IPS-20b (cell line): ENCODE measurements around the gene RSU1.

Experiments used
- H3K27ac ChIP-seq: one replicate; pipeline ENCODE4 v1.5.1; 2013; ENCODE audit warnings: low read length
- H3K27me3 ChIP-seq: 2 replicates; pipeline ENCODE4 v1.6.1; 2013; ENCODE audit warnings: mild to moderate bottlenecking, low read length, inconsistent platforms; ENCODE audit not compliant: insufficient read depth
- H3K36me3 ChIP-seq: 2 replicates; pipeline ENCODE4 v1.6.1; 2013; ENCODE audit warnings: low read depth, mild to moderate bottlenecking, inconsistent platforms, low read length, moderate library complexity; ENCODE audit not compliant: insufficient read depth
- H3K4me1 ChIP-seq: 2 replicates; pipeline ENCODE4 v1.6.1; 2013; ENCODE audit warnings: mild to moderate bottlenecking, control low read depth, inconsistent platforms, low read length, moderate library complexity; ENCODE audit not compliant: insufficient read depth
- H3K4me3 ChIP-seq: 2 replicates; pipeline ENCODE4 v1.5.1; 2013; ENCODE audit warnings: mild to moderate bottlenecking, low read length, inconsistent platforms
- H3K9ac ChIP-seq: 2 replicates; pipeline ENCODE4 v1.6.1; 2013; ENCODE audit warnings: low read depth, mild to moderate bottlenecking, inconsistent platforms, low read length, moderate library complexity
- H3K9me3 ChIP-seq: 2 replicates; pipeline ENCODE4 v1.6.1; 2013; ENCODE audit warnings: mild to moderate bottlenecking, low read depth, low read length, inconsistent platforms; ENCODE audit not compliant: insufficient read depth

The RSU1 gene

GRCh38 chr10:16820421-16820820 is 3.2 kb upstream of the RSU1 start:
- Histone ChIP-seq H3K4me1 (no peaks in the 10 kb centered on the region), H3K27me3 (no peaks in the 10 kb centered on the region; the same call in 1 of the 2 replicates), H3K9me3 (peaks cover 26% of the 10 kb centered on the region), H3K27ac (no peak overlapping the region), H3K9ac (no peak overlapping the region), H3K36me3 (no peaks in the 10 kb centered on the region), H3K4me3 (no peak overlapping the region)

GRCh38 chr10:16820018-16820417 is 2.8 kb upstream of the RSU1 start:
- no peaks in the 10 kb centered on the region; the same call in 1 of the 2 replicates for H3K27me3 ChIP-seq
- H3K4me3 ChIP-seq = no peak overlapping the region
- no peaks in the 10 kb centered on the region for H3K36me3 ChIP-seq
- peaks cover 26% of the 10 kb centered on the region for H3K9me3 ChIP-seq
- no peak overlapping the region for H3K9ac ChIP-seq
- no peaks in the 10 kb centered on the region for H3K4me1 ChIP-seq
- no peak overlapping the region for H3K27ac ChIP-seq

GRCh38 chr10:16819436-16819835 is 2.2 kb upstream of the RSU1 start:
- no peak overlapping the region for H3K4me3 ChIP-seq
- H3K27ac ChIP-seq = no peak overlapping the region
- H3K36me3 ChIP-seq = no peaks in the 10 kb centered on the region
- peaks cover 26% of the 10 kb centered on the region for H3K9me3 ChIP-seq
- H3K27me3 ChIP-seq = no peaks in the 10 kb centered on the region; the same call in 1 of the 2 replicates
- no peak overlapping the region for H3K9ac ChIP-seq
- H3K4me1 ChIP-seq = no peaks in the 10 kb centered on the region

- H3K36me3 ChIP-seq = no peaks in the 10 kb centered on the region
- H3K9ac ChIP-seq = no peak overlapping the region
- H3K27ac ChIP-seq = no peak overlapping the region
- H3K4me3 ChIP-seq = no peak overlapping the region
- H3K4me1 ChIP-seq = no peaks in the 10 kb centered on the region
- H3K27me3 ChIP-seq = no peaks in the 10 kb centered on the region; the same call in 1 of the 2 replicates
- peaks cover 26% of the 10 kb centered on the region for H3K9me3 ChIP-seq
Measured at GRCh38 chr10:16819026-16819425, 1.8 kb upstream of the RSU1 start.

- H3K27ac ChIP-seq = no peak overlapping the region
- no peaks in the 10 kb centered on the region; the same call in 1 of the 2 replicates for H3K27me3 ChIP-seq
Measured at GRCh38 chr10:16816830-16817124, 447 bp downstream of the RSU1 start.

GRCh38 chr10:16816171-16816570 is 1.1 kb downstream of the RSU1 start:
- Histone ChIP-seq H3K4me3 (peak overlapping the region; percentile 87), H3K27me3 (no peaks in the 10 kb centered on the region; the same call in 1 of the 2 replicates), H3K27ac (no peak overlapping the region), H3K4me1 (no peaks in the 10 kb centered on the region), H3K9me3 (no peaks in the 10 kb centered on the region), H3K36me3 (no peaks in the 10 kb centered on the region), H3K9ac (peak overlapping the region; percentile 79; the same call in 1 of the 2 replicates)

More at GRCh38 chr10:16816830-16817124, 447 bp downstream of the RSU1 start:
- peak overlapping the region; percentile 79; the same call in 1 of the 2 replicates for H3K9ac ChIP-seq
- peak overlapping the region; percentile 87 for H3K4me3 ChIP-seq
- no peaks in the 10 kb centered on the region for H3K36me3 ChIP-seq
- H3K4me1 ChIP-seq = no peaks in the 10 kb centered on the region
- peaks cover 4% of the 10 kb centered on the region for H3K9me3 ChIP-seq

GRCh38 chr10:16814012-16814411 is 3.2 kb downstream of the RSU1 start:
- Histone ChIP-seq H3K36me3 (no peaks in the 10 kb centered on the region), H3K9ac (no peak overlapping the region), H3K4me1 (no peaks in the 10 kb centered on the region), H3K9me3 (no peaks in the 10 kb centered on the region), H3K4me3 (no peak overlapping the region), H3K27ac (no peak overlapping the region), H3K27me3 (no peaks in the 10 kb centered on the region; the same call in 1 of the 2 replicates)

GRCh38 chr10:16812676-16813075 is 4.5 kb downstream of the RSU1 start:
- Histone ChIP-seq H3K4me1 (no peaks in the 10 kb centered on the region), H3K9ac (no peak overlapping the region)

GRCh38 chr10:16811765-16812164 is 5.5 kb downstream of the RSU1 start:
- Histone ChIP-seq H3K9ac (no peak overlapping the region), H3K36me3 (no peaks in the 10 kb centered on the region), H3K9me3 (no peaks in the 10 kb centered on the region), H3K4me1 (no peaks in the 10 kb centered on the region), H3K27me3 (no peaks in the 10 kb centered on the region), H3K27ac (no peak overlapping the region), H3K4me3 (no peak overlapping the region)

More at GRCh38 chr10:16812676-16813075, 4.5 kb downstream of the RSU1 start:
- H3K27ac ChIP-seq = no peak overlapping the region
- no peaks in the 10 kb centered on the region for H3K9me3 ChIP-seq
- H3K4me3 ChIP-seq = no peak overlapping the region
- no peaks in the 10 kb centered on the region for H3K27me3 ChIP-seq
- H3K36me3 ChIP-seq = no peaks in the 10 kb centered on the region

- Histone ChIP-seq H3K27ac (no peak overlapping the region), H3K4me1 (no peaks in the 10 kb centered on the region), H3K9me3 (no peaks in the 10 kb centered on the region), H3K4me3 (no peak overlapping the region), H3K36me3 (no peaks in the 10 kb centered on the region), H3K9ac (no peak overlapping the region), H3K27me3 (no peaks in the 10 kb centered on the region)
Measured at GRCh38 chr10:16811292-16811691, 5.9 kb downstream of the RSU1 start.

GRCh38 chr10:16809074-16809718 is 8.0 kb downstream of the RSU1 start:
- Histone ChIP-seq H3K4me3 (no peak overlapping the region), H3K9me3 (no peaks in the 10 kb centered on the region), H3K9ac (no peak overlapping the region), H3K36me3 (no peaks in the 10 kb centered on the region), H3K4me1 (no peaks in the 10 kb centered on the region), H3K27me3 (no peaks in the 10 kb centered on the region), H3K27ac (no peak overlapping the region)

GRCh38 chr10:16804123-16804522 is 13.1 kb downstream of the RSU1 start:
- Histone ChIP-seq H3K9me3 (no peaks in the 10 kb centered on the region; the same call in 1 of the 2 replicates), H3K9ac (no peak overlapping the region)

More at GRCh38 chr10:16804123-16804522, 13.1 kb downstream of the RSU1 start:
- no peaks in the 10 kb centered on the region for H3K36me3 ChIP-seq
- no peak overlapping the region for H3K4me3 ChIP-seq
- no peak overlapping the region for H3K27ac ChIP-seq
- H3K27me3 ChIP-seq = no peaks in the 10 kb centered on the region
- H3K4me1 ChIP-seq = peaks cover 3% of the 10 kb centered on the region; the same call in 1 of the 2 replicates
